ENCODE measurements around the gene TPK1.

Gene TPK1

DNA sequence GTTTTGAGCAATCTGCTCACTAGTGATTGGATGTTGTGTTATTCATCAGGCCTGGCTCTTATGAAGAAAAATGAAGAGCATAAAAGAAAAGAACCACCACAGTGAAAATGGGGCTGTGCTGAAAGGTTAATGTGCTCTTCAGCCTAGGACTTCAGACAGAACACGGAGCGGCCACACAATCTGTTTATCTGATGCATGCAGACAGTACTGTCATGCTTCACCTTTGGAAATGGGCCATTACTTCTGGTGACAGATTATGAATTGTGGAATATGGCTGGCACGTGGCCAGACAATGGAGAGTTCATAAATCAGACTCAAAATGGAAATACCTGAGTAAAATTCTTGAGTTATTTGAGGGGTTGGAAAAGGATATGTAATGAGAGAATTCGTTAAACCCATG is 346.3 kb downstream of the TPK1 start:
- in situ Hi-C loops (cut with HindIII; ENCODE audit: low sequenced_read_pairs): no loop called here

DNA sequence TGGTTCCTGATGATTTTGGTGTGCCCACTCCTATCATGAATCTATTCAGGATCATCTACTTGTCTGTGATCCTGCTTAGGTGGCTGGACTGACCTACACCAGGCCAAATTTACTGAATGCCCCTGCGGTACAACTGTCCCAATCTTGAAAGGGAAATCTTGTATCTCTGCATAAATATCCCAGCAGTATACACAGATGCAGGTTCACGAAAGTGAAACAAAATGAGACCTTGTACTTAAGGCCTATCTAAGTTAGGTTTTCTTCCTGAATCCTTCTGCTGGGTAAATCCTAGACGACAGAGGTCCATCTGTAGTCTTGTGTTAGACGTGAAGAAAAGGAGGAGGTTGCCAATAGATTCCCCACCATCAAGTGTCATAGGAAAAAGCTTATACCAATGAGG is 346.9 kb downstream of the TPK1 start:
- in situ Hi-C loops (cut with HindIII; ENCODE audit: low sequenced_read_pairs): no loop called here

DNA sequence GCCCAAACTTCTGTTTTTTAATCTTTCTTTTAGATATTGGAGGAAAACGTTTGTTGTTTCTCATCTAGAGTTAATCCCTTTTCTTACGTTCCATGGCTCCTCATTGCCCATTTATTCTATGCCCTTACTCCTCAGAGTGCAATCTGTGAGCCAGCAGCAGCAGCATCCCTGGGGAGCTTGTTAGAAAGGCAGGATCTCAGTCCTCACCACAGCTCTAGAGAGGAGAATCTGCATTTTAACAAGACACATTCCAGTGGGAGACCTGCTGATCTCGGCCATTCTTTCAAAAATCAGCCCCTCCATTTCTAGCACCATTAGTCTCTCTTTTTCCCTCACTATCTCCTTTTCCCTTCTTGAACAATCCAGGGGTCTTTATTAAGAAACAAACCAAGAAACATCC is 348.0 kb downstream of the TPK1 start:
- in situ Hi-C loops (cut with HindIII; ENCODE audit: low sequenced_read_pairs): no loop called here

DNA sequence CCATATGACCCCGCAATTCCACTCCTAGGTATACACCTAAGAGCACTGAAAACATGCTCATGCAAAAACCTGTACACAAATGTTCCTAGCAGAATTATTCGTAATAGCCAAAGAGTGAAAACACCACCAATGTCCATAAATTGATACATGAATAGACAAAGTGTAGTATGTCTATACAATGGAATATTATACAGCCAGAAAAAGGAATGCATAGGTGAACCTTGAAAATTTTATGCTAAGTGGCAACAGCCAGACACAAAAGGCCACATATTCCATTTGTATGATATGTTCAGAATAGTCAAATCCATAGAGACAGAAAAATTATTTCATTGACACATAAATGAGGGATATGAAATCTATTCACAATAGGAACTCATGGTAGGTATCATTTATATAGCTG is 351.4 kb downstream of the TPK1 start:
- in situ Hi-C loops (cut with HindIII; ENCODE audit: low sequenced_read_pairs): no loop called here

DNA sequence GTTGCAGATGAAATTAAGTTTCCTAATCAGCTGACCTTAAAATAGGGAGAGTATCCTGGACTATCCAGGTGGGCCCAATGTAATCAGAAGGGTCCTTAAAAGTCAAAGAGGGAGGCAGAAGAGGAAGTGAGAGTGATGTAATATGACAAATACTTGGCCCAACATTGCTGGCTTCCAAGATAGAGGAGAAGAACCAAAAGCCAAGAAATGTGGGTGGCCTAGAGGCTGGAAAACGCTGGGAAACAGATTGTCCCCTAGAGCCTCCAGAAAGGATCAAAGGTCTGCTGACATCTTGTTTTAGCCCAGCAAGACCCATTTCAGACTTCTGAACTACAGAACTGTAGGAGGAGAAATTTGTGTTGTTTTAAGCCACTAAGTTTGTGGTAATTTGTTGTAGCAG is 352.7 kb downstream of the TPK1 start:
- in situ Hi-C loops (cut with HindIII; ENCODE audit: low sequenced_read_pairs): no loop called here

DNA sequence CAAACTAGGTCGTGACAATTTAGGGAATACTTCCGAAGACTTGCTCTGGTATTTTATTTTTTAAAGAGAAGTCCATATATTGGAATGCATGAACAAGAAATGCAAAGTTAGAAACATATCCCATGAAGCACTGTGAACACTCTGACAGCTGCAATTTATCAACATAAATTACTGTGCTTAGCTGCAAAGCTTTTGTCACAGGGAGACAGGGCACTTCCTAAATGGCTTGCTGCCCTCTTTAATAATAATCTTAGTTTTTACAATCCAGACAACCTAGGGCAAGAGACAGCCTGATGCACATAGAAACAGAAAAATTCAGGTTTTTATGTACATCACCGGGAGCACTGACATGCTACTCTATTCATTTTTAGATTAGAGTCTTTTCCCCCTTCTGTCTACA is 354.0 kb downstream of the TPK1 start:
- in situ Hi-C loops (cut with HindIII; ENCODE audit: low sequenced_read_pairs): no loop called here

DNA sequence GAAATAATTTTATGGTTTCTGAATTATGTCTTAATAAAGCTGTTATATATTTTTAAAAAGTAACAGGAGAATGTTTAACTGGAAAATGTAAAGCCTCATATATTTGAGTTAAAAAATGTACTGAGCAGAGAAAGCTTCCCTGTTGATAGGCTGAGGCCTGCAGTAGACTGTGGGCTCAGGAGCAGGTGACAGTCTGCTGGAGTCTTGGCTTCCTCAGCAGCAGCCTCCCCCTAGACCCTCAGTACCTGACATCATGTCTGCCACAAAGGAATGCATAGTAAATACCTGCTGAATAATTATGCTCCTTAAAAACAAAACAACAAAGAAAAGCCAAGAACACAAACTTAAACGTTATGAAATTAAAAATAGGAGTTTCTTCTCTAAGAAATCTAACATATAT is 358.5 kb downstream of the TPK1 start:
- in situ Hi-C loops (cut with HindIII; ENCODE audit: low sequenced_read_pairs): no loop called here

DNA sequence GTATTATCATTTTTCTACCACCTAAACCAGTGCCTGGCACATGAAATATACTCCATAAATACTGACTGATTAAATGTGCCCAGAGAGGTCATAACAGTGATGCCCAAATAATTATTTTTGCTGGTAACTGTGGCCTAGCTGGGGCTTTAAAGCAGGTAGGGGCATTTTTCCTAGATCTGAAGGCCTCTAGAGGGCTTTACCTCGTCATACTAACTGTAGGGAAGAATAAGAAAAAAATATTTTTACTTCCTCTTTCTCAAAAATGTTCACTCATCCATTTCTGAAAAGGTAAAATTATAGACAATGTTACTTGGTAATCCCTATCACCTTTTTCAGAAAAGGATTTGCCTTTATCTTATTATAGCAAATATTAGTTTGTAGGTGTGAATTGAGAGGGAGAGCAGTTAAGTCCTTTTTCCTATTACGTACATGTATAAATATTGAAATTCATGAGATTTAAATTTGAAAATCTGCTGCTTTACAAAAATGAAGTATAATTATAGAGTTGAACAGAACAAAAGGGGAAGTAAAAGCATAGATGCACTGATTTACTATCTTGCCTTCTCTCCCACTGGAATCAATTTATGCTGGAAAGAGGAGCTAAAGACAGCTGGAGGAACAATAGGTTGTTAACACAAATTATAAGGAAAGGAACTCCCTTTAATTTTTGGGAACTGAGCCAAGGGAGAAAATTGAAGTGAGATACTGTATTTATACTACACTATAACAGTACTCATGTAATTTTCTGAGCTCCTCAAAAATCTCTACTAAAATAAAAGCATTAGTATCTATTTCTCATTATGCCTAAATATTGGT is 360.8 kb downstream of the TPK1 start:
- in situ Hi-C loops (cut with HindIII; ENCODE audit: low sequenced_read_pairs): no loop called here

DNA sequence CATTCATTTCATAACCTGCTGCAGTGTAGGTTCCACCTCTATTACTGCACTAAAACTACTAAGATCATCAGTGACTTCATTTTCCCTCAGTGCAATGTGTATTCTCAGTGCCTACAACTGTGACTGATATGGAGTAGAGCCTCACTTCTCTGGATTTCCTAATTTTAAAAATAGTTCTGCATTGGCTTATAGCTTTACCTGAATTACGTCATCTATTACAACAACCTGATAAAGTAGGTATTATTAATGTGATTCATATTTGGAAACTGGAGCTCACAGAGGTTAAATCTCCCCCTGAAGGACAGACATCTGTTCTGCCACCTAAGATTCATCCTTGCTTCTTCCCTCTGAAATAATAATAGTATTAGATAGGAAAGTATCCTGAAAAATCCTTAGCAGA is 361.5 kb downstream of the TPK1 start:
- in situ Hi-C loops (cut with HindIII; ENCODE audit: low sequenced_read_pairs): no loop called here

DNA sequence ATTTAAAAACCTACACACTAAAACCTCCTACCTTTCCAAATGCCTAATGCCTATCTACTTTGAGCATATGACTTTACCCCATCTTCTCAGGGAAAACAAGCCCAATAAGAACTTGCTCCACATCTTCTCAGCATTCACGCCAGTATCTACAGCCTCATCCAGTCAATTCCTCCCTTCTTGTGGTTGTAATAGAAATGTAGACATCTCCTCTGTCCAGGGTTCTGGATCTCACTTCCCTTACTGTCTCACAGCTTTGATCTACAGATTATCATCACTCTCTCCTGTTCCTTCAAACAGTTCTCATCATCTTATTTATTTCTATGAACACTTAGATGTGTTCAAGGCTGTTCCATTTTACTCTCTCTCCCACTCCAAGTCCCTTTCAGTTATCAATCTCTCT is 361.9 kb downstream of the TPK1 start:
- in situ Hi-C loops (cut with HindIII; ENCODE audit: low sequenced_read_pairs): no loop called here

DNA sequence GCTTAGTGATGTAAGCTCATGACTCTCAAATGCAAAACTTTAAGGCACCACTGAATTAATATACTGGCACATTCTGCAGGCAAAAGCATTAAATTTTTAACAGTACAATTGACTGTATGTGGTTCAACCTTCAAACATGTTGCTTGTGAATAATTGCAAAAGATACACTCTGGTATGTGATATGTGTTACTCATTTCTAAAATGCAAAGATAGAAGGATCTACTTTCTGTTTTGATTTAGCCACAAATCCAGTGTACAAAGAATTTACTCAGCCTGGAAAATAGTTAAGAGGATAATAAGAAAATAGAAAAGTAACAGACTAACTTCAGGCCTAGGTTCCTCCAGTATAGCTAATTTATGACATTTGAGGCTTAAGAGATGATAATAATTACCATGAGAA is 365.8 kb downstream of the TPK1 start:
- in situ Hi-C loops (cut with HindIII; ENCODE audit: low sequenced_read_pairs): no loop called here

DNA sequence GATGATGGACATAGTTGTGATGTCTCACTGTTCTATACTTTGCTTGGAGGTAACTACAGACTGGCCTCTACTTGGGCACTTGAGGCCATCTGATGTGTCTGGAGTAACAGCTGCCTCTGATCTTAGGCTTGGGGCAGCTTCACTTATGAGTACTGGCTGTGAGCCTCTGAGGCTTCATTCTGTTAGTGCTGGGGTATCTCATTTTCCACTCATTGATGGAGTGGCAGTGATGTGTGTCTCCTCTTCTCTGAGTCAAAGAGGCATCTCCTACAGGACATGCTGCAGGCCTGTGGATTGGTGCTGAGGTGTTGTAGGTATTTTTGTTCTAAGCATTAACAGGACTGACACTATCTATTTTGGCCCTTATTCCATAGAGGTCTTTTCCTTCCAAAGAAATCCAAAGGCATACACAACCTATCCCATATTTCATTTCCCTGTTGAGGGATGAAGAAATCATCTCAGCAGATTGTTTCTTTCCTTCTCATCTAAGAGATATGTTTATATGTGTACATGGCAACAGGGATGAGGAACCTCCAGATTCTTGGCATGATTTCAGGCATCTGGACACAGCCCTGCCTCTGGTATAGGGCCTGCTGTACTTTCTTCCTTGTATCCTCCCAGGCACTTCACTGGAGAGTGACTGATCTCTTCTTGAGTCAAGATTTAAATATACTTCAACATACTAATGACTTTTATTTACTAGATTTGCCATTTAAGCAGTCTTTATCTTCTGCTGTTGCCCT is 366.7 kb downstream of the TPK1 start:
- in situ Hi-C loops (cut with HindIII; ENCODE audit: low sequenced_read_pairs): no loop called here

DNA sequence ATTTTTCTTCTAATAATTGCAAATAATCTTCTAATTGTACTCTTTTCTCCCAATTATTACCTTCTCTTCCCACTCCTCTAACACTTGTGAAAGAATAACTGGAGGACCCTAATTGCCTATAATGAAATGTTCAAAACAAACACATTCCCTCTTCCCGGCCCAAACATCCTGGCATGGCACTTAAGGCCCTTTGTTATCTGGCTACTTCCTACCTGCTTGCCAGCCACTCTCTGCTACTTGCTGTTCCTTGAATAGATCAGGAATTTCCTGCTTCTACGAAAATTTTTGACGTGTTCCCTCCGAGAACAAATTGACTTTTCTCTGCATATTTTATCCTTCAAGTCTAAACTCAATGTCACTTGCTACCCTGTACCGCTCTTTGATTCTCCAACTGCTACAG is 376.2 kb downstream of the TPK1 start:
- in situ Hi-C loops (cut with HindIII; ENCODE audit: low sequenced_read_pairs): no loop called here

DNA sequence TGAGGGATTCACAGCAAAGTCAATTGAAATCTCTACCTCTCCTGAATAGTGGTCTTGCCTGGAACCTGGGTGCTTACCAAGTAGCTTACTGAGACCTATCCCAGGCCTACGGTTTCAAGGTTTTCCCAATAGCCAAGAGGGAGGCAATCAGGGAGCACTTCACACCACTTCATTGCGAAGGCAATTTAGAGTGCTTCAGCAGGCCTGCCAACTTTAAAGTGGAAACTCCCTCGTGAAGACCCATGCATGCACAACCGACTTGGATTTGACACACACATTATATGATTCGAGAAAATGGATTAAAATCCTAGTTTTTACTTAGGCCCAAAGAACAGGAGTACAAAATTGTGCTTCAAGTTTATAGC is 380.8 kb downstream of the TPK1 start:
- in situ Hi-C loops (cut with HindIII; ENCODE audit: low sequenced_read_pairs): no loop called here

DNA sequence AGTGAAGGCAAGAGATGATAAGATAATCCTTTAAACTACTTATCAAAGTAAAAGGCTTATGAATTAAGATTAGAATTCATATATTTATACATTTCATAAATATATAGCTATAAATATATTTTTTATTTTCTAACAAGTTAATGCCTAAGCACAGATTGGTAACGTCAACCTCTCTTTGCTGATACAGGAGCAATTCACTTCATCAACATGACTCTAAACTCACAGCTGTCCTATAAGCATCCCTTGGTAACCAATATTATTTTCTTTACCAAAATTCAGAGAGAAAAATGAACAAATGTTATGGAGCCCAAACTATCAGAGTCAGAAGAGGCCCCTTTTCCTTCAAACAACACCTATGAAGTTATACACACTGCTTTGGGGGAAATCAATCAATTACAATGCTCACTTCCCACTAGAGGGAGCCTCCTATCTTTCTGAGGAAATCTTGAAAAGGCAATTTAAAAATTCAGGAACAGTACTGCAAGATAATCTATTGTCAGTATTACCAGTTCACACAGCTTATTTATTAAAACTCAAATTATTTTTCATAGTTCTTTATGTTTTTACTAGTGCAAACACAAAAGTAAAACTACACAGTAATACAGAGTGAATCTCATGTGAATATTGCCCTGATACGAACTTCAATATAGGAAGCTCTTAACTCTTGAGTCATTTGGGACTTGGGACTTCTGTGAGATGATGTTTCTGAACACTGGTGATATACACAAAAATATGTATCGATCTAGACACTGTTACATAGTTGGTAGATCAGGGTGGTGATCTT is 381.4 kb downstream of the TPK1 start:
- in situ Hi-C loops (cut with HindIII; ENCODE audit: low sequenced_read_pairs): no loop called here

DNA sequence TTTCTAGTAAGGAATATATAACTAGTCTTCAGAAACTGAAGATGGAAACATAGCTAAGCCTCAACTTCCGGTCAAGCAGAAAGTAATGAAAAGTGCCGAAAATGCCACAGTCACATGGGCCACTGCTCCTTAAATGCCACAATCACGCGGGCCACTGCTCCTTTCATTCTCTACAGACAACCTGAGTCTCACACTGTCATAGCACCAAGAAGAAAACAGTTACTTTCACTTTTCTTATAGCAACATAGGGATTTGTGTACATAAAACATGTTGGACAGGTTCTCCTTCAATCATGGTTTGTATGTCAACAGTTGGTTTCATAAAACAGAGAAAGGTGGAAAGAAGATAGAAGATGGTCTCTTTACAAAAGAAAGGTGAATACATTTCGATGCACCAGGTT is 383.8 kb downstream of the TPK1 start:
- in situ Hi-C loops (cut with HindIII; ENCODE audit: low sequenced_read_pairs): no loop called here

DNA sequence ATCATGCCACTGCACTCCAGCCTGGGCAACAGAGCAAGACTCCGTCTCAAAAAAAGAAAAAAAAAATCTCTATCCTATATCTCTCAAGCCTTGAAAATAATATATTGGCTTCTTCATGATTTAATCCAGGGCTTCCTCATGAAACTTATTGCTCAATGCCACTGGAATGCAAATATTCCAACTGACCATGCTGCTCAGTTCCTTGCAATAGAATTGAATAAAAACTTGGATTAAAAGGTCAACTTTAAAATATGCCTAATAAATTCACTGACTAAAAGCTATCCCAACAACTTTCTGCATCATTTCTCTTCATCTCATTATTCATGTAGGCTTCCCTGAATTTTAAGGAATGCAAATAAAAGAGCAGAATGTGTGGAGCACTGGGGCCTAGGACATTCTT is 390.3 kb downstream of the TPK1 start:
- in situ Hi-C loops (cut with HindIII; ENCODE audit: low sequenced_read_pairs): loop anchor here (25.0 kb wide), 1 partner anchor 283 kb away; no protein-coding TSS in a partner anchor

DNA sequence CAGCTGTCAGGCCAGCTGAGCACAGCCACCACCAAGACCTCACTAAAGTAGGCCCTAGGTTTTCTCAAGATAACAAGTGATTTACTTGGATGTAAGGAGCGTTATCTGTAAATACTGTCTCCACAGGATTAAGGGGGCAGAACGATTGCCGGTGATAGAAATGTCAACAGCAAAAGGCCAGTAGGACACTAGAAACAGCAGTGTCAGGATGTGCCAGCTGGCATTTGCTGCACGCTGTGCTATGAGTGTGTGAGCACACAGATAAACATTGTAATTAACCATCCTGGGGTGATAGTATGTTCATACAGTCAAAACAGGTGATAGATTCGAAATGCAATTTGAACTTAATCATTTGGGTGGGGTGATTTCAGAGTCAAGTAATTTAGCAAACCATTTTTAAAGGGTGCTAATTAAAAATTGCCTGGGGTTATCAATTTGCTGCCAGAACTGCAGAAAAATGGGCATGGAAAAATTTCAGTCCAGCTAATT is 396.1 kb downstream of the TPK1 start:
- in situ Hi-C loops (cut with HindIII; ENCODE audit: low sequenced_read_pairs): loop anchor here (25.0 kb wide), 1 partner anchor 277 kb away; no protein-coding TSS in a partner anchor

DNA sequence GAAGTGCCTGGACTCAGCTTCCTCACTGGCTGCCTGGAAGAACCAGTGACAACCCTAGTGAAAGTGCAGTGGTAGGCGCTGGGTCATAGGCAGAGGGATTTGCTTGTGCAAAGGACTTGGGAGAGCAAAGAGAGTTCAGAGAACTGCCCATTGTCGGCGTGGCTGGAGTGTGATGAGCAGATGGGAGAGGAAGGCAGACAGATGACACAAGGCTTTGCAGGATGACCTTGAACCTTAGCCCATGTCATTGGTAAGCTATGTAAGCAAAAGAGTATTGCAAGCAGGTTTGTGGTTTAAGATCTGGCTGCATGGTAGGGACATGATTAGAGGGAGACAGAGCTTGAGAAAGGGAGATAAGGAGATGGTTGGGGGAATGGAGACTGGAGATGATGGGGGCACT is 397.1 kb downstream of the TPK1 start:
- in situ Hi-C loops (cut with HindIII; ENCODE audit: low sequenced_read_pairs): loop anchor here (25.0 kb wide), 1 partner anchor 276 kb away; no protein-coding TSS in a partner anchor

DNA sequence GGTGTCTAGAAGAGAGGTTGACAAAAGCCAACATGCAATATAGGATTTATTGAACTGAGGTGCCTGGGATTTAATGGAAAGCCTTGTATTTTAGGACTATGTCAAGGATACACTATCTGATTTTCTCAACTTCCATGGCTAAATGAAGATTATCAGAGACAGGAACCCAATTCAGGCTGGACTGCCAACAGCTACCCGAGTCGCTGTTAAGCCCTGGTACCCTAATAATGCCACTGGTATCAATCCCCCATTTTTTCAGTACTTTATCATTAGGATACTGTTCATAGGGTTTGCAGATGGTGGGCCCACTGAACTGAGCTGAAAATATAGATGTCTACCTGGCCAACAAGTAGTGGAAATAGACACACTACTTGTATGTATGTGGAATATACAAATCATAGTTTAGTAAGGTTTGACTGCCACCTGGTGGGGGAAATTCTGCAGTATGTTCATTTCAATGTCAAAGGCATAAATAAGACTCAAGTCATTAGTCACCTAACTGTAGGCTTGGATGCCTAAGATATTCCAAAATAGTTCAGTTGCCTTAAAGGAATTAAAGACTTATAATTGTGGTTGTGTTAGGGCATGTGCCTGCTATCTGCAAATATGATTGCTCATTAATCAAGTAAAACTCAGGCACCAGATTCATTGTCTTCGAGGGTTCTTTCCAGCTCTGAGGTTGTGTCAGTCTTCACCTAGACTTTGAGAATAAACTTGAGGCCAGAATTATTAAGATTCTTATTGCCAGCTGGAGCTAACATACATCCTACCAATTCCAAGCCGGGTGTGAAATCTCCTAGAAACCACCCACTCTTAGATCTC is 398.3 kb downstream of the TPK1 start:
- in situ Hi-C loops (cut with HindIII; ENCODE audit: low sequenced_read_pairs): loop anchor here (25.0 kb wide), 1 partner anchor 275 kb away; no protein-coding TSS in a partner anchor

Measured in endothelial cell of hepatic sinusoid (primary cell).